DOHH2 (cell line): ENCODE measurements around the gene FOXK1.

Source experiments
- EZH2phosphoT487 ChIP-seq: fragments of 200-600 bp; sonication (generic); IDR thresholded peaks from 2 replicates; pipeline ENCODE4 v1.6.1; 2017; ENCODE audit warnings: borderline replicate concordance, mild to moderate bottlenecking, antibody characterized with exemption, low read length, moderate library complexity, mixed read lengths
- TF ChIP-seq, protein P1 (sequence below): fragments of 200-600 bp; sonication (generic); IDR thresholded peaks from one replicate; pipeline ENCODE4 v1.5.1; 2014; ENCODE audit warnings: antibody characterized with exemption, mild to moderate bottlenecking, low read depth, low read length; ENCODE audit not compliant: poor library complexity, severe bottlenecking

DNA sequence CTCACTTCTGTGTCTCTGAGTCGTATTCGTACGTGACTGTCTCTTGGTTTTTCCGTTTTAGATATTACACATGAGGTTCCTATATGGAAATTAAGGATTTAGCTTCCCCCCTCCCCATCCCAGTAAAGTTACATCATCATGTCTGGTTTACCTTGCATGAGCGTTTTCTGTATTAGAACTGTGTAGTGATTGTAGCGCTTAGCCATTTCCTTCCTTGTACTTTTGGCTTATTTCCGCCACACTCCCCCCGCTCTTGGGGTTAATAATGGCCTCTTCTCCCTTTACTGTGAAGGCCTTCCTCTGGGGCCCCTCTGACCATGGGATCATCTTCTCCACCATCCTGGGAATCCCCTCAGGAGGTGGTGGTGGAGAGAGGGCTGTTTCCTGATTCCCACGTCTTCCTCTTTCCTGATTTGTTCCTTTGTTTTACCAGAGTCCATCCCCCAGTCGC lies 66.2 kb downstream of the FOXK1 start:
- TF ChIP-seq, protein P1, sequence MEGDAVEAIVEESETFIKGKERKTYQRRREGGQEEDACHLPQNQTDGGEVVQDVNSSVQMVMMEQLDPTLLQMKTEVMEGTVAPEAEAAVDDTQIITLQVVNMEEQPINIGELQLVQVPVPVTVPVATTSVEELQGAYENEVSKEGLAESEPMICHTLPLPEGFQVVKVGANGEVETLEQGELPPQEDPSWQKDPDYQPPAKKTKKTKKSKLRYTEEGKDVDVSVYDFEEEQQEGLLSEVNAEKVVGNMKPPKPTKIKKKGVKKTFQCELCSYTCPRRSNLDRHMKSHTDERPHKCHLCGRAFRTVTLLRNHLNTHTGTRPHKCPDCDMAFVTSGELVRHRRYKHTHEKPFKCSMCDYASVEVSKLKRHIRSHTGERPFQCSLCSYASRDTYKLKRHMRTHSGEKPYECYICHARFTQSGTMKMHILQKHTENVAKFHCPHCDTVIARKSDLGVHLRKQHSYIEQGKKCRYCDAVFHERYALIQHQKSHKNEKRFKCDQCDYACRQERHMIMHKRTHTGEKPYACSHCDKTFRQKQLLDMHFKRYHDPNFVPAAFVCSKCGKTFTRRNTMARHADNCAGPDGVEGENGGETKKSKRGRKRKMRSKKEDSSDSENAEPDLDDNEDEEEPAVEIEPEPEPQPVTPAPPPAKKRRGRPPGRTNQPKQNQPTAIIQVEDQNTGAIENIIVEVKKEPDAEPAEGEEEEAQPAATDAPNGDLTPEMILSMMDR, result no peak
- no peak for TF ChIP-seq EZH2phosphoT487
